ENCODE measurements around the gene SLC10A7. TPM values are rescaled to one million over a fixed set of nuclear protein-coding genes. Genes with fewer than 3 reads are reported as not detected.
A peak's percentile ranks its signal among the peaks of the same experiment; 100 is the strongest.

SLC10A7 gene
- total and polyA plus RNA-seq, 9 of the 15 experiments (the other 6 are each of a cell fraction or from before 2014, with no cell fraction given): 6.4 to 22.8 (median 16.1) TPM

DNA sequence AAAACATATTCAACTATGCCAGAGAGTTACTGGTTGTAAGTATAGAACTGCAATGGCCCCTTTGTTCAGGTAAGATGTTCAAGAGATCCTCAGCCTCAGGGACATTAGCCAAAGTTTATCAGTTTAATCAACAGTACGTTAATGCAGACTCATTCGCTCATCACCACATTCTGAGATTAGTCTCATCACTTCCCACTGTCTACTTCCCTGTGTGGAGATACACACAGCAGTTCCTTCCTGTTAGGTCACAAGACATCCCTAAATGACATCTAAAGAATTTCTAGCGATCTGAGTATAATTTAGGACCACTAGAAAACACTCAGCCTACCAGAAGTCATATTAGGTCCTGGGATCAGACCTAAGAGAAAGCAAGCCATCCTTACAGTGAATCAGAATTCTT lies 10.4 kb downstream of the SLC10A7 start:
- no peaks in the 10 kb centered on the region for H3K79me2 ChIP-seq (ENCODE audit: control insufficient read depth, insufficient read depth, low read length)
- DNase-seq (ENCODE audit: extremely low read depth in 1 of 4, low spot score in 3 of 4) (peak in 1 of 4 experiments; percentile 16), ATAC-seq (peak; percentile 75), FAIRE-seq (no peak)
- 0 out of 2 replicates have a peak overlapping the region, but pooled peaks have one; percentile 6 for H3K4me2 ChIP-seq (ENCODE audit: insufficient read depth, low read length)
- intact Hi-C loops (cut with micrococcal nuclease) (no loop called here), in situ Hi-C loops (cut with MboI) (no loop called here)
- POLR2A ChIA-PET: interaction anchor here (0.5 to 0.7 kb wide), 2 partner anchors 9 to 28 kb away, joined by 3 to 4 read pairs; no protein-coding TSS in a partner anchor
- H3K9me3 ChIP-seq (replicated peaks; ENCODE audit: control insufficient read depth, insufficient read depth, low read depth, low read length): no peaks in the 10 kb centered on the region
- H3K27me3 ChIP-seq (ENCODE audit: control insufficient read depth in 2 of 2, insufficient read depth in 2 of 2, low read length in 2 of 2): no peaks in the 10 kb centered on the region
- no peak overlapping the region for H3K9ac ChIP-seq (ENCODE audit: insufficient read depth in 1 of 2, low read depth in 2 of 2, low read length in 2 of 2)
- H3K36me3 ChIP-seq (ENCODE audit: control insufficient read depth, insufficient read depth, low read length): peaks cover 14% of the 10 kb centered on the region; the same call in 2 of the 3 replicates
- H3K4me1 ChIP-seq (replicated peaks in 1 of 2; ENCODE audit: control insufficient read depth in 2 of 2, insufficient read depth in 2 of 2, low read length in 2 of 2): peaks cover 0 to 10% of the 10 kb centered on the region in 2 experiments; a peak in 1 of 5 replicates
- BruUV-seq (replicated peaks): no TSS peak
- 15% methylated on average over 3 of the region's 3 CpGs for WGBS (ENCODE audit: insufficient coverage, low coverage, missing lambda C conversion rate)
- CTCF ChIA-PET (ENCODE audit: low intra/inter-chr PET ratio): no interaction called here
- H2AFZ ChIP-seq (ENCODE audit: low read depth, low read length): no peak overlapping the region
- H4K20me1 ChIP-seq (replicated peaks; ENCODE audit: control insufficient read depth, insufficient read depth, low read length): no peaks in the 10 kb centered on the region; the same call in 1 of the 2 replicates
- no peaks in the 10 kb centered on the region for H3K9me1 ChIP-seq (ENCODE audit: control insufficient read depth, insufficient read depth, low read length)
- no peak overlapping the region for H3K27ac ChIP-seq (ENCODE audit: extremely low read depth, low read depth, low read length)
- H3K4me3 ChIP-seq: no peak overlapping the region
- TF ChIP-seq MAFF (IDR thresholded peaks at IDR 0.05; ENCODE audit: low read length): peak; percentile 23; the same call in 1 of the 2 replicates
- TF ChIP-seq ZNF408 (CRISPR knock-in tag; IDR thresholded peaks at IDR 0.05; ENCODE audit: low read depth): no peak
- no peak for TF ChIP-seq STAT5A (IDR thresholded peaks at IDR 0.05; ENCODE audit: borderline replicate concordance, low read length)
- TF ChIP-seq, protein P1, sequence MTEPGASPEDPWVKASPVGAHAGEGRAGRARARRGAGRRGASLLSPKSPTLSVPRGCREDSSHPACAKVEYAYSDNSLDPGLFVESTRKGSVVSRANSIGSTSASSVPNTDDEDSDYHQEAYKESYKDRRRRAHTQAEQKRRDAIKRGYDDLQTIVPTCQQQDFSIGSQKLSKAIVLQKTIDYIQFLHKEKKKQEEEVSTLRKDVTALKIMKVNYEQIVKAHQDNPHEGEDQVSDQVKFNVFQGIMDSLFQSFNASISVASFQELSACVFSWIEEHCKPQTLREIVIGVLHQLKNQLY (CRISPR knock-in tag; conservative IDR thresholded peaks at IDR 0.05): no peak
- peak; percentile 53; the same call in 1 of the 2 replicates for TF ChIP-seq SPI1 (IDR thresholded peaks at IDR 0.05; ENCODE audit: borderline replicate concordance, low read depth, low read length)
- TF ChIP-seq BACH1 (tag; IDR thresholded peaks at IDR 0.05): no peak
- TF ChIP-seq SNRNP70 (optimal IDR thresholded peaks at IDR 0.05; ENCODE audit: low read depth, low read length): no peak
- no peak for TF ChIP-seq CBX1 (IDR thresholded peaks at IDR 0.05; ENCODE audit: low read depth)
- TF ChIP-seq RCOR1 (IDR thresholded peaks at IDR 0.05; ENCODE audit: borderline replicate concordance in 1 of 2, low read depth in 2 of 2, low read length in 2 of 2): peak in 1 of 2 experiments; percentile 26; a peak in 1 of 4 replicates
- TF ChIP-seq, protein P2, sequence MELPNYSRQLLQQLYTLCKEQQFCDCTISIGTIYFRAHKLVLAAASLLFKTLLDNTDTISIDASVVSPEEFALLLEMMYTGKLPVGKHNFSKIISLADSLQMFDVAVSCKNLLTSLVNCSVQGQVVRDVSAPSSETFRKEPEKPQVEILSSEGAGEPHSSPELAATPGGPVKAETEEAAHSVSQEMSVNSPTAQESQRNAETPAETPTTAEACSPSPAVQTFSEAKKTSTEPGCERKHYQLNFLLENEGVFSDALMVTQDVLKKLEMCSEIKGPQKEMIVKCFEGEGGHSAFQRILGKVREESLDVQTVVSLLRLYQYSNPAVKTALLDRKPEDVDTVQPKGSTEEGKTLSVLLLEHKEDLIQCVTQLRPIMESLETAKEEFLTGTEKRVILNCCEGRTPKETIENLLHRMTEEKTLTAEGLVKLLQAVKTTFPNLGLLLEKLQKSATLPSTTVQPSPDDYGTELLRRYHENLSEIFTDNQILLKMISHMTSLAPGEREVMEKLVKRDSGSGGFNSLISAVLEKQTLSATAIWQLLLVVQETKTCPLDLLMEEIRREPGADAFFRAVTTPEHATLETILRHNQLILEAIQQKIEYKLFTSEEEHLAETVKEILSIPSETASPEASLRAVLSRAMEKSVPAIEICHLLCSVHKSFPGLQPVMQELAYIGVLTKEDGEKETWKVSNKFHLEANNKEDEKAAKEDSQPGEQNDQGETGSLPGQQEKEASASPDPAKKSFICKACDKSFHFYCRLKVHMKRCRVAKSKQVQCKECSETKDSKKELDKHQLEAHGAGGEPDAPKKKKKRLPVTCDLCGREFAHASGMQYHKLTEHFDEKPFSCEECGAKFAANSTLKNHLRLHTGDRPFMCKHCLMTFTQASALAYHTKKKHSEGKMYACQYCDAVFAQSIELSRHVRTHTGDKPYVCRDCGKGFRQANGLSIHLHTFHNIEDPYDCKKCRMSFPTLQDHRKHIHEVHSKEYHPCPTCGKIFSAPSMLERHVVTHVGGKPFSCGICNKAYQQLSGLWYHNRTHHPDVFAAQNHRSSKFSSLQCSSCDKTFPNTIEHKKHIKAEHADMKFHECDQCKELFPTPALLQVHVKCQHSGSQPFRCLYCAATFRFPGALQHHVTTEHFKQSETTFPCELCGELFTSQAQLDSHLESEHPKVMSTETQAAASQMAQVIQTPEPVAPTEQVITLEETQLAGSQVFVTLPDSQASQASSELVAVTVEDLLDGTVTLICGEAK (IDR thresholded peaks at IDR 0.05): 0 out of 2 replicates have a peak, but pooled peaks have one; percentile 29
- TF ChIP-seq, protein P2 (CRISPR knock-in tag; IDR thresholded peaks at IDR 0.05): no peak
- no peak for TF ChIP-seq JUND (IDR thresholded peaks at IDR 0.05; ENCODE audit: borderline replicate concordance, low read depth, low read length)
- TF ChIP-seq JUND (tag; IDR thresholded peaks at IDR 0.05; ENCODE audit: borderline replicate concordance, low read depth, low read length): peak; percentile 21; the same call in 1 of the 3 replicates

All from K562 (cell line).